GM12878 (cell line): ENCODE measurements around the gene CXCL12. TPM values are rescaled to one million over a fixed set of nuclear protein-coding genes. Genes with fewer than 3 reads are reported as not detected.

ENCODE experiments used
- ATAC-seq: fragments of 200-7000 bp; cut with Tn5 transposase; 3 replicates; pipeline ENCODE4 v1.9.1; 2020; ENCODE audit warnings: mild to moderate bottlenecking, moderate library complexity
- BruUV-seq: library from RNA; stranded (reverse); fragments of 400-500 nt; replicated peaks from 2 replicates; lab custom pipeline; 2021; lab: Mats Ljungman, UMichigan
- CTCF ChIA-PET: fragments of 300-600 bp; sonication (Branson Sonifier 250); formaldehyde crosslinking; extraction: SDS; loops from one replicate; lab custom pipeline; 2021; ENCODE audit warnings: inconsistent platforms; lab: Yijun Ruan, JAX
- POLR2A ChIA-PET: fragments of 350-600 bp; formaldehyde crosslinking; extraction: SDS; loops from one replicate; lab custom pipeline; 2021; ENCODE audit warnings: inconsistent platforms; lab: Charles Lee
- RAD21 ChIA-PET: fragments of 300-600 bp; sonication (Branson Sonifier 250); formaldehyde crosslinking; loops from one replicate; lab custom pipeline; 2023; ENCODE audit warnings: antibody characterized with exemption; ENCODE audit not compliant: unreplicated experiment; lab: Charles Lee
- SMC1A ChIA-PET: fragments of 300-600 bp; sonication (Branson Sonifier 250); formaldehyde crosslinking; loops from one replicate; lab custom pipeline; 2023; ENCODE audit not compliant: unreplicated experiment, uncharacterized antibody; lab: Charles Lee
- DNase-seq: peaks from one replicate; pipeline ENCODE4 v3.0.0-alpha.2; 2011; ENCODE audit warnings: low read depth, low spot score
- FAIRE-seq: peaks from 3 replicates; lab custom pipeline; 2011; peaks lifted over from hg19 to GRCh38; lab: Jason Lieb, UNC
- H2AFZ ChIP-seq: 2 replicates; pipeline ENCODE4 v1.6.0; 2011; ENCODE audit warnings: low read depth, low read length, control low read depth; ENCODE audit not compliant: control insufficient read depth
- H3K27ac ChIP-seq: 2 replicates; pipeline ENCODE4 v1.5.1; 2011; ENCODE audit warnings: control low read depth; ENCODE audit not compliant: control insufficient read depth, insufficient read depth
- H3K27me3 ChIP-seq, 2 experiments: replicated peaks in 1 of 2; 2 replicates each; pipeline versions ENCODE4 v1.6.0 to v1.6.1; 2011; ENCODE audit warnings: low read length in 1 of 2; ENCODE audit not compliant: control insufficient read depth in 2 of 2, insufficient read depth in 2 of 2
- H3K36me3 ChIP-seq, 2 experiments: 2 replicates each; pipeline ENCODE4 v1.5.1; 2011; ENCODE audit warnings: low read length in 1 of 2; ENCODE audit not compliant: control insufficient read depth in 2 of 2, insufficient read depth in 2 of 2
- H3K4me1 ChIP-seq: 2 replicates; pipeline ENCODE4 v1.6.1; 2011; ENCODE audit warnings: mild to moderate bottlenecking, low read length, moderate library complexity, mixed read lengths; ENCODE audit not compliant: control insufficient read depth, insufficient read depth
- H3K4me2 ChIP-seq: 2 replicates; pipeline ENCODE4 v1.6.0; 2011; ENCODE audit warnings: control low read depth; ENCODE audit not compliant: control insufficient read depth, insufficient read depth
- H3K4me3 ChIP-seq: fragments of 200-600 bp; sonication (generic); 2 replicates; pipeline ENCODE4 v1.5.1; 2016
- H3K79me2 ChIP-seq: 2 replicates; pipeline ENCODE4 v1.6.0; 2011; ENCODE audit warnings: low read length; ENCODE audit not compliant: control insufficient read depth, insufficient read depth
- H3K9ac ChIP-seq: 2 replicates; pipeline ENCODE4 v1.8.0; 2011; ENCODE audit warnings: low read length, control low read depth, mixed read lengths; ENCODE audit not compliant: control insufficient read depth, insufficient read depth
- H3K9me3 ChIP-seq: replicated peaks from 3 replicates; pipeline ENCODE4 v1.5.1; 2011; ENCODE audit warnings: mild to moderate bottlenecking, low read length; ENCODE audit not compliant: control insufficient read depth, insufficient read depth
- H4K20me1 ChIP-seq: 2 replicates; pipeline ENCODE4 v1.6.0; 2011; ENCODE audit not compliant: control insufficient read depth, insufficient read depth
- ATF3 ChIP-seq: IDR thresholded peaks from 2 replicates; pipeline ENCODE4 v1.6.1; 2011; ENCODE audit warnings: low read depth, mild to moderate bottlenecking, low read length, moderate library complexity, borderline replicate concordance; ENCODE audit errors: extremely low read depth
- BCL3 ChIP-seq: IDR thresholded peaks from 2 replicates; pipeline ENCODE4 v1.6.1; 2011; ENCODE audit warnings: borderline replicate concordance, low read depth, mild to moderate bottlenecking, moderate library complexity, low read length; ENCODE audit not compliant: insufficient read depth, poor library complexity, severe bottlenecking
- CBFB ChIP-seq: IDR thresholded peaks from 2 replicates; pipeline ENCODE4 v1.6.1; 2016; ENCODE audit warnings: antibody characterized with exemption, low read depth
- CHD4 ChIP-seq: fragments of 200-600 bp; sonication (generic); IDR thresholded peaks from 2 replicates; pipeline ENCODE4 v1.6.1; 2016; ENCODE audit warnings: mild to moderate bottlenecking
- E4F1 ChIP-seq: fragments of 450-650 bp; IDR thresholded peaks from 2 replicates; pipeline ENCODE4 v1.6.1; 2018; ENCODE audit warnings: borderline replicate concordance, mild to moderate bottlenecking; ENCODE audit not compliant: partially characterized antibody
- ESRRA ChIP-seq: IDR thresholded peaks from 2 replicates; pipeline ENCODE4 v1.6.1; 2012; ENCODE audit warnings: mild to moderate bottlenecking, low read length, improper control_type of control experiment
- FOXM1 ChIP-seq: IDR thresholded peaks from 2 replicates; pipeline ENCODE4 v1.6.1; 2012; ENCODE audit warnings: low read depth, mild to moderate bottlenecking, inconsistent platforms, low read length, moderate library complexity
- HDAC6 ChIP-seq: fragments of 200-600 bp; sonication (generic); IDR thresholded peaks from one replicate; pipeline ENCODE4 v1.8.0; 2017; ENCODE audit warnings: antibody characterized with exemption; ENCODE audit not compliant: unreplicated experiment
- NR2F1 ChIP-seq: fragments of 450-650 bp; conservative IDR thresholded peaks from 2 replicates; pipeline ENCODE4 v1.6.1; 2017; ENCODE audit warnings: mild to moderate bottlenecking
- SMC3 ChIP-seq: IDR thresholded peaks from 2 replicates; pipeline ENCODE4 v1.6.1; 2011; ENCODE audit warnings: low read length, improper control_type of control experiment, borderline replicate concordance
- SPI1 ChIP-seq: IDR thresholded peaks from 2 replicates; pipeline ENCODE4 v1.6.1; 2011; ENCODE audit warnings: low read depth, mild to moderate bottlenecking, low read length, moderate library complexity, borderline replicate concordance; ENCODE audit not compliant: insufficient read depth
- SRF ChIP-seq, 2 experiments: IDR thresholded peaks; 2 replicates each; pipeline ENCODE4 v1.6.1; 2011; ENCODE audit warnings: low read depth in 2 of 2, low read length in 2 of 2, mild to moderate bottlenecking in 1 of 2, moderate library complexity in 1 of 2
- TCF12 ChIP-seq: IDR thresholded peaks from 2 replicates; pipeline ENCODE4 v1.6.1; 2011; ENCODE audit warnings: low read depth, mild to moderate bottlenecking, low read length
- TCF3 ChIP-seq: IDR thresholded peaks from 2 replicates; pipeline ENCODE4 v1.6.1; 2012; ENCODE audit warnings: low read depth, mild to moderate bottlenecking, low read length, borderline replicate concordance; ENCODE audit not compliant: insufficient read depth
- WGBS: methylation state at CpG from one replicate; pipeline ENCODE4 v1.1.6; 2016; ENCODE audit warnings: low lambda C conversion rate; ENCODE audit not compliant: insufficient replicate concordance, insufficient coverage; ENCODE audit errors: missing lambda C conversion rate; 5-methylcytosine and 5-hydroxymethylcytosine counted together
- in situ Hi-C: fragments of 300-500 bp; cut with MboI; formaldehyde crosslinking; loops from 9 replicates; pipeline ENCODE4 v1.14.3; 2018; ENCODE audit warnings: mixed read lengths
- intact Hi-C: fragments of 100-400 bp; cut with micrococcal nuclease; formaldehyde crosslinking; loops from one replicate; pipeline ENCODE4 v1.14.2; 2022; ENCODE audit not compliant: unreplicated experiment
- polyA plus RNA-seq, 11 experiments: library from polyadenylated mRNA; depleted of rRNA in 4 of 11; unstranded in 6 of 11; stranded (reverse) in 5 of 11; fragments of >200 nt; fragmentation: Nextera tagmentation in 4 of 11; fragmentation: Illumina TruSeq in 1 of 11; extraction: Ambion mirVana in 4 of 11; extraction: Trizol in 1 of 11; gene quantifications; 1 replicate in 1 of 11; 2 replicates in 10 of 11; pipeline versions ENCODE4 v1.2.1 to v1.2.3, GENCODE V29; 2011 to 2016; ENCODE audit warnings: inconsistent platforms in 2 of 11, missing spikeins in 2 of 11, low read depth in 1 of 11
- total RNA-seq, 4 experiments: library from RNA; depleted of rRNA in 3 of 4; stranded (reverse); fragments of >200 nt in 3 of 4; fragmentation: Illumina TruSeq in 1 of 4; extraction: Trizol in 1 of 4; gene quantifications; 2 replicates each; pipeline versions ENCODE4 v1.2.1 to v1.2.3, GENCODE V29; 2013 to 2021
- TF ChIP-seq, protein P1 (sequence below): fragments of 450-650 bp; IDR thresholded peaks from 2 replicates; pipeline ENCODE4 v1.6.1; 2017; ENCODE audit warnings: antibody characterized with exemption, mild to moderate bottlenecking, moderate library complexity

Gene CXCL12
- total and polyA plus RNA-seq, 10 of the 15 experiments (the other 5 are each of a cell fraction or from before 2014, with no cell fraction given) = 0.03 to 4.5 (median 0.53) TPM

DNA sequence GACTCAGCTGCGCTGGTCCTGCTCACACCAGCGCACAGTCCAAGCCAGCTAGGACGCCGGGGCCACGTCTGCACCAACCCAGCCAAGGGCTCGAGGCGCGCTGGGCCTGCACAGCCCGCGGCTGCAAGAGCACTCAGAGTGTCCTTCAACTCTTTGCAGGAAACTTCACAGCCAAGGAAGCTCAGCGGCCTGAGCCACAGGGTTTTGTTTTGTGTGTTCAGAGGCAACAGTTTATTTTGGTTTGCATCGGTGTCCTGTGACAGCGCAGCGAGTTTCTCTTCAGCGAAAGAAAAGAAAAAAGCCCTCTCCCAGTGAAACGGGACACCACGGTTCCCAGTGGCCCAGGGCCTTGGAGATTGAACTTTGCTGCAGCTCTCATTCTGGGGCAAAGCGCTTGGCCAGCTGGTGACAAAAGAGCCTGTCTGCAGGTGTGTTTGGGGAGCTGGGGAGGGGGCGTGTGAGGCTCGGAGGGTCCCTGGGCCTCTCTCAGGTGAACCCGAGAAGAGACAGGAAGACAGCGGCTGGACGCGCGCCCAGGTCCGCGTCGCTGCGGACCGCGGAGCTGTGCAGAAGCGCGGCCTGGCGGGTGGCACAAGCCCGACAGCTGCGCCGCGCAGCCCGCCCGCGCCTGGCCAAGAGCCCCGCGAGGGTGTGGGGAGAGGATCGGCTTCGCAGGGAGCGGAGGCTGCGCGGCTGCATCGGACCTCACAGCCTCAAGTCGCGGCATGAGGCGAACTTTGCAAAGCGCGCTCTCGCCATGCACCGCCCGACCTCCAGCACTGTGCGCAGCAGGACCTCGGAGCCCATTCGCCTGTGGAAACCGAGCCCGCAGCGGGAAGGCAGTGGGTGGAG, 922 bp downstream of the CXCL12 start:
- no peak for FAIRE-seq
- intact Hi-C loops = loop anchor here (10.0 kb wide), 1 partner anchor 219 kb away; no protein-coding TSS in a partner anchor

More for the DNA sequence above, 922 bp downstream of the CXCL12 start:
- RAD21 ChIA-PET = interaction anchor here (0.8 kb wide), 1 partner anchor 695 kb away, joined by 3 read pairs; no protein-coding TSS in a partner anchor
- in situ Hi-C loops = loop anchor here (25.0 kb wide), 1 partner anchor 478 kb away; no protein-coding TSS in a partner anchor
- ATAC-seq (no peak), DNase-seq (no peak)
- POLR2A ChIA-PET = interaction anchor here (0.7 kb wide), 1 partner anchor 122 kb away, joined by 4 read pairs; no protein-coding TSS in a partner anchor
- peaks cover 0 to 2% of the 10 kb centered on the region in 2 experiments; a peak in 3 of 4 replicates for H3K27me3 ChIP-seq
- CTCF ChIA-PET = no interaction called here
- no peaks in the 10 kb centered on the region; the same call in 2 of the 3 replicates for H3K9me3 ChIP-seq
- no peak overlapping the region for H3K9ac ChIP-seq
- H3K79me2 ChIP-seq = no peaks in the 10 kb centered on the region
- no TSS peak for BruUV-seq
- H3K27ac ChIP-seq = no peak overlapping the region
- no peaks in the 10 kb centered on the region for H3K36me3 ChIP-seq
- no peak overlapping the region for H2AFZ ChIP-seq
- H3K4me1 ChIP-seq = no peaks in the 10 kb centered on the region
- no peaks in the 10 kb centered on the region for H4K20me1 ChIP-seq
- no peak for TF ChIP-seq ATF3
- TF ChIP-seq ESRRA = no peak
- TF ChIP-seq SRF (IDR thresholded peaks at IDR 0.05; ENCODE audit: low read depth in 2 of 2, low read length in 2 of 2) = no peak
- TF ChIP-seq SMC3 = no peak
- TF ChIP-seq FOXM1 = no peak
- TF ChIP-seq E4F1 = no peak
- TF ChIP-seq, protein P1, sequence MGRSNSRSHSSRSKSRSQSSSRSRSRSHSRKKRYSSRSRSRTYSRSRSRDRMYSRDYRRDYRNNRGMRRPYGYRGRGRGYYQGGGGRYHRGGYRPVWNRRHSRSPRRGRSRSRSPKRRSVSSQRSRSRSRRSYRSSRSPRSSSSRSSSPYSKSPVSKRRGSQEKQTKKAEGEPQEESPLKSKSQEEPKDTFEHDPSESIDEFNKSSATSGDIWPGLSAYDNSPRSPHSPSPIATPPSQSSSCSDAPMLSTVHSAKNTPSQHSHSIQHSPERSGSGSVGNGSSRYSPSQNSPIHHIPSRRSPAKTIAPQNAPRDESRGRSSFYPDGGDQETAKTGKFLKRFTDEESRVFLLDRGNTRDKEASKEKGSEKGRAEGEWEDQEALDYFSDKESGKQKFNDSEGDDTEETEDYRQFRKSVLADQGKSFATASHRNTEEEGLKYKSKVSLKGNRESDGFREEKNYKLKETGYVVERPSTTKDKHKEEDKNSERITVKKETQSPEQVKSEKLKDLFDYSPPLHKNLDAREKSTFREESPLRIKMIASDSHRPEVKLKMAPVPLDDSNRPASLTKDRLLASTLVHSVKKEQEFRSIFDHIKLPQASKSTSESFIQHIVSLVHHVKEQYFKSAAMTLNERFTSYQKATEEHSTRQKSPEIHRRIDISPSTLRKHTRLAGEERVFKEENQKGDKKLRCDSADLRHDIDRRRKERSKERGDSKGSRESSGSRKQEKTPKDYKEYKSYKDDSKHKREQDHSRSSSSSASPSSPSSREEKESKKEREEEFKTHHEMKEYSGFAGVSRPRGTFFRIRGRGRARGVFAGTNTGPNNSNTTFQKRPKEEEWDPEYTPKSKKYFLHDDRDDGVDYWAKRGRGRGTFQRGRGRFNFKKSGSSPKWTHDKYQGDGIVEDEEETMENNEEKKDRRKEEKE = no peak
- no peak for TF ChIP-seq TCF12
- no peak for TF ChIP-seq BCL3
- no peak for TF ChIP-seq TCF3
- TF ChIP-seq SPI1 = no peak
- TF ChIP-seq HDAC6 = peak; percentile 88
- no peak for TF ChIP-seq CBFB
- TF ChIP-seq NR2F1 = 0 out of 2 replicates have a peak, but pooled peaks have one; percentile 24
- TF ChIP-seq CHD4 = no peak
- 0 out of 2 replicates have a peak overlapping the region, but pooled peaks have one; percentile 7 for H3K4me2 ChIP-seq
- SMC1A ChIA-PET = interaction anchor here (0.8 kb wide), 1 partner anchor 47 kb away, joined by 3 read pairs; no protein-coding TSS in a partner anchor
- no peak overlapping the region for H3K4me3 ChIP-seq
- 7% methylated on average over 58 of the region's 63 CpGs for WGBS
